Tibial nerve (tissue), 4 donors: ENCODE data around the gene HYOU1. TPM values are rescaled to one million over a fixed set of nuclear protein-coding genes. Genes with fewer than 3 reads are reported as not detected.

Experiments
- DNase-seq, 2 donors: peaks; one replicate each; pipeline ENCODE4 v3.0.0-alpha.2; 2019; ENCODE audit warnings: low spot score in 2 of 2
- H3K27ac ChIP-seq, 4 donors: fragments of 200-600 bp; sonication (generic) in 3 of 4; one replicate each; pipeline ENCODE4 v1.5.1; 2017 to 2019; ENCODE audit warnings: mild to moderate bottlenecking in 1 of 4
- H3K27me3 ChIP-seq, 2 donors: fragments of 200-600 bp; sonication (generic) in 1 of 2; one replicate each; pipeline versions ENCODE4 v1.5.1 to v1.6.0; 2017 to 2019
- H3K36me3 ChIP-seq, 3 donors: fragments of 200-600 bp; sonication (generic); one replicate each; pipeline ENCODE4 v1.5.1; 2018 to 2019
- H3K4me1 ChIP-seq, 4 donors: fragments of 200-600 bp; sonication (generic) in 3 of 4; one replicate each; pipeline ENCODE4 v1.5.1; 2017 to 2019
- H3K4me3 ChIP-seq, 4 donors: fragments of 200-600 bp; sonication (generic) in 3 of 4; one replicate each; pipeline ENCODE4 v1.5.1; 2017 to 2019; ENCODE audit warnings: mild to moderate bottlenecking in 1 of 4, moderate library complexity in 1 of 4
- H3K9me3 ChIP-seq, 4 donors: fragments of 200-600 bp; sonication (generic) in 3 of 4; one replicate each; pipeline ENCODE4 v1.5.1; 2017 to 2019
- CTCF ChIP-seq, 5 experiments: fragments of 200-600 bp in 3 of 5; fragments of 450-650 bp in 2 of 5; sonication (generic) in 3 of 5; IDR thresholded peaks; one replicate each; pipeline ENCODE4 v1.5.1; 2016 to 2019; ENCODE audit warnings: antibody characterized with exemption in 5 of 5, mild to moderate bottlenecking in 3 of 5, moderate library complexity in 2 of 5
- EP300 ChIP-seq, 2 donors: sonication (generic); formaldehyde crosslinking; IDR thresholded peaks; one replicate each; pipeline ENCODE4 v1.6.1; 2017; ENCODE audit warnings: antibody characterized with exemption in 2 of 2, mild to moderate bottlenecking in 1 of 2
- POLR2A ChIP-seq, 2 donors: fragments of 450-650 bp; IDR thresholded peaks; one replicate each; pipeline ENCODE4 v1.6.1; 2017; ENCODE audit warnings: antibody characterized with exemption in 2 of 2, mild to moderate bottlenecking in 2 of 2, moderate library complexity in 2 of 2
- WGBS, 2 donors: methylation state at CpG; one replicate each; pipeline ENCODE4 v1.1.5; 2018; 5-methylcytosine and 5-hydroxymethylcytosine counted together
- total RNA-seq, 4 donors: library from RNA; depleted of rRNA; stranded (reverse); fragments of >200 nt; gene quantifications; one replicate each; pipeline ENCODE4 v1.1.0, GENCODE V29; 2016

The HYOU1 gene
- total RNA-seq, 4 donors from 2014 or later = 78.1 to 102 (median 91.3) TPM

- H3K4me3 ChIP-seq = peak within 1 kb of the TSS; percentile 52 to 92 (median 87)
- peak within 1 kb of the TSS; percentile 87 to 94 (median 88) for H3K27ac ChIP-seq
- DNase-seq = peak; percentile 83 to 89
- 0% methylated on average over 25 to 45 of the region's 45 CpGs for WGBS, 2 donors
- peak; percentile 71 to 82 for TF ChIP-seq EP300 (IDR thresholded peaks at IDR 0.05)
- peak in 1 of 2 donors; percentile 41 for TF ChIP-seq POLR2A (IDR thresholded peaks at IDR 0.05)
- TF ChIP-seq CTCF (IDR thresholded peaks at IDR 0.05) = peak in 2 of 5 experiments; percentile 16 to 35
- H3K27me3 ChIP-seq = no peaks in the 10 kb centered on the region
- peaks cover 0 to 35% (median 10%) of the 10 kb centered on the region in 4 donors for H3K4me1 ChIP-seq
- H3K36me3 ChIP-seq = peaks cover 0 to 29% (median 8%) of the 10 kb centered on the region in 3 donors
- H3K9me3 ChIP-seq = no peaks in the 10 kb centered on the region
Measured at GRCh38 chr11:119084663-119085436, 27.8 kb upstream of the HYOU1 start, which contains the start of gene HMBS. TSS of gene HMBS (plus strand) at chr11:119084881. CDS start at chr11:119085034, 153 bp downstream.

- H3K36me3 ChIP-seq = peaks cover 3 to 60% (median 34%) of the 10 kb centered on the region in 3 donors
- no peak for DNase-seq
- no peaks in the 10 kb centered on the region for H3K27me3 ChIP-seq
- H3K4me1 ChIP-seq = peaks cover 0 to 35% (median 10%) of the 10 kb centered on the region in 4 donors
- no peaks in the 10 kb centered on the region for H3K9me3 ChIP-seq
- no peak overlapping the region for H3K4me3 ChIP-seq
- 27 to 47% methylated on average over 7 of the region's 7 CpGs for WGBS, 2 donors
- TF ChIP-seq EP300 (IDR thresholded peaks at IDR 0.05) (peak in 1 of 2 donors; percentile 31), POLR2A (IDR thresholded peaks at IDR 0.05) (no peak)
- peak overlapping the region; percentile 27 to 80 (median 46) for H3K27ac ChIP-seq
Measured at GRCh38 chr11:119081682-119082260, 24.8 kb upstream of the HYOU1 start.

- Histone ChIP-seq H3K4me1 (peaks cover 0 to 18% (median 0%) of the 10 kb centered on the region in 4 donors), H3K27me3 (no peaks in the 10 kb centered on the region), H3K36me3 (peaks cover 6 to 88% (median 43%) of the 10 kb centered on the region in 3 donors), H3K27ac (no peak overlapping the region), H3K4me3 (no peak overlapping the region), H3K9me3 (no peaks in the 10 kb centered on the region)
- no peak for DNase-seq
- TF ChIP-seq POLR2A (IDR thresholded peaks at IDR 0.05) (no peak), CTCF (IDR thresholded peaks at IDR 0.05) (no peak), EP300 (IDR thresholded peaks at IDR 0.05) (no peak)
- 87 to 96% methylated on average over 19 of the region's 19 CpGs for WGBS, 2 donors
Measured at GRCh38 chr11:119078675-119079420, 21.8 kb upstream of the HYOU1 start.

- H3K9me3 ChIP-seq = no peaks in the 10 kb centered on the region
- no peaks in the 10 kb centered on the region for H3K27me3 ChIP-seq
- no peak for TF ChIP-seq EP300 (IDR thresholded peaks at IDR 0.05)
- TF ChIP-seq POLR2A (IDR thresholded peaks at IDR 0.05) = no peak
- TF ChIP-seq CTCF (IDR thresholded peaks at IDR 0.05) = no peak
- no peak overlapping the region for H3K27ac ChIP-seq
- DNase-seq = no peak
- peaks cover 9 to 98% (median 53%) of the 10 kb centered on the region in 3 donors for H3K36me3 ChIP-seq
- 96 to 97% methylated on average over 11 of the region's 11 CpGs for WGBS, 2 donors
- no peak overlapping the region for H3K4me3 ChIP-seq
- peaks cover 0 to 18% (median 0%) of the 10 kb centered on the region in 4 donors for H3K4me1 ChIP-seq
Measured at GRCh38 chr11:119077839-119078238, 20.8 kb upstream of the HYOU1 start.
